Spleen (tissue), 7 donors: ENCODE measurements around the gene PPIAL4G.
"Not testable (repeated sequence)": the region's sequence is repeated elsewhere in the genome, so short reads cannot be mapped to it uniquely, and the experiment has no call there.

Experiments used
- POLR2A ChIP-seq, 3 donors: fragments of 450-650 bp; IDR thresholded peaks; one replicate each; pipeline ENCODE4 v1.5.1; 2017; ENCODE audit warnings: antibody characterized with exemption in 3 of 3, mild to moderate bottlenecking in 1 of 3
- TF ChIP-seq, protein P1 (sequence below), 11 experiments: fragments of 200-600 bp in 7 of 11; fragments of 450-650 bp in 4 of 11; sonication (generic) in 4 of 11; IDR thresholded peaks in 8 of 11; conservative IDR thresholded peaks in 3 of 11; 1 replicate in 7 of 11; 2 replicates in 4 of 11; pipeline versions ENCODE4 v1.4.0 to v1.8.0; 2016 to 2021; ENCODE audit warnings: antibody characterized with exemption in 11 of 11, inconsistent platforms in 4 of 11, mild to moderate bottlenecking in 1 of 11
- donor health status: DM: no; HTN: no; CAD: no; lungs with moderate emphysema.
- donor health status: DM: no; HTN: no; CAD: no.
- donor health status: DM: no; HTN: no; CAD: no.

DNA sequence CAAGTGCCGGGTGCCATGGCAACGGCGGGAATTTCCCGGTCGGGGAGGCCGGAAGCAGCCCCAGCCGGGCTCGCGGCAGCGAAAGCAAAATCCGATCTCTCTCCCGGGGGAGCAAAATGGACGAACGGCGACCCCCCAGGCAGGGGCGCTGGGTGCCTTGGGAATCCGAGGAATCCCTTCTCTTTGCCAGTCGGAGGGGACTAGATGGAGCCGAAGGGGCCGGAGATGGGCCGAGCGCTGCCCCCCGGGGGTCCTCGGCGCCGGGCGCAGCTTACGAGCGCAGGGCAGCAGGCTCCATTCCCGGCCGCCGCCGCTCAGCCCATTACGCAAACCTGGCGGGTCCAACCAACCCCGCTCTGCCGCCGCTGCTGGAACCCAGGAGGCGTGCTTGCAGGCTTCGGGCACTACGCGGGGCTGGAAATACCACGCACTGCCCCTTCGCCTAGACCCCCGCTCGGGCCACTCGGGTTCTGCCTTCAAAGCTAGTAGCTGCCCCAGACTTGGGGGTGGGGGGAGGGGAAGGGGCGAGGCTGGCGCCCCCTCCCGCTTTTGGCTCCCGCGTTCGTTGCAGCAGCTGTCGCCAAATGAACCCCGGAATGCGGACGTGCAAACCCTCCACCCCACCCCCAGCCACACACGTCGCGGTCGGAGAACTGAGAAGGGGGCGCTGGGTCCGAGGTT, 24.1 kb downstream of the PPIAL4G start:
- TF ChIP-seq, protein P1, sequence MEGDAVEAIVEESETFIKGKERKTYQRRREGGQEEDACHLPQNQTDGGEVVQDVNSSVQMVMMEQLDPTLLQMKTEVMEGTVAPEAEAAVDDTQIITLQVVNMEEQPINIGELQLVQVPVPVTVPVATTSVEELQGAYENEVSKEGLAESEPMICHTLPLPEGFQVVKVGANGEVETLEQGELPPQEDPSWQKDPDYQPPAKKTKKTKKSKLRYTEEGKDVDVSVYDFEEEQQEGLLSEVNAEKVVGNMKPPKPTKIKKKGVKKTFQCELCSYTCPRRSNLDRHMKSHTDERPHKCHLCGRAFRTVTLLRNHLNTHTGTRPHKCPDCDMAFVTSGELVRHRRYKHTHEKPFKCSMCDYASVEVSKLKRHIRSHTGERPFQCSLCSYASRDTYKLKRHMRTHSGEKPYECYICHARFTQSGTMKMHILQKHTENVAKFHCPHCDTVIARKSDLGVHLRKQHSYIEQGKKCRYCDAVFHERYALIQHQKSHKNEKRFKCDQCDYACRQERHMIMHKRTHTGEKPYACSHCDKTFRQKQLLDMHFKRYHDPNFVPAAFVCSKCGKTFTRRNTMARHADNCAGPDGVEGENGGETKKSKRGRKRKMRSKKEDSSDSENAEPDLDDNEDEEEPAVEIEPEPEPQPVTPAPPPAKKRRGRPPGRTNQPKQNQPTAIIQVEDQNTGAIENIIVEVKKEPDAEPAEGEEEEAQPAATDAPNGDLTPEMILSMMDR (IDR thresholded peaks at IDR 0.05 in 8 of 11, conservative IDR thresholded peaks at IDR 0.05 in 3 of 11) = not testable (repeated sequence)
- not testable (repeated sequence) for TF ChIP-seq POLR2A (IDR thresholded peaks at IDR 0.05)
